Measurements from ENCODE around the gene SRPX. TPM values are rescaled to one million over a fixed set of nuclear protein-coding genes. Genes with fewer than 3 reads are reported as not detected.

The SRPX gene
- total RNA-seq, 4 donors from 2014 or later, result 250 to 432 (median 374) TPM

- TF ChIP-seq CTCF (IDR thresholded peaks at IDR 0.05), result no peak
- ATAC-seq (ENCODE audit: low FRiP score) (no peak), DNase-seq (ENCODE audit: low spot score) (no peak)
Measured at GRCh38 chrX:38099688-38100087, 121.0 kb downstream of the SRPX start.

Other genes starting within 250 kb of the SRPX start
- gene SYTL5, start 214.3 kb downstream of the SRPX start, total RNA-seq, result under 1 TPM in 1 of 4 donors, not detected in 3; 0.09 TPM
- 10 to 100 TPM; 19.9 to 67.3 (median 41.3) TPM for gene RPGR, start 106.6 kb upstream of the SRPX start, total RNA-seq
- gene OTC, start 131.7 kb upstream of the SRPX start, total RNA-seq, result 1 to 10 TPM in 3 of 4 donors, under 1 TPM in 1; 0.36 to 9.8 (median 1.4) TPM